Effector memory CD8-positive, alpha-beta T cell (primary cell): ENCODE results near the gene RBM17.
"Not testable (repeated sequence)": the region's sequence is repeated elsewhere in the genome, so short reads cannot be mapped to it uniquely, and the experiment has no call there.

Source experiments
- ATAC-seq: fragments of 150-1000 bp; cut with Tn5 transposase; replicated peaks from 2 replicates; pipeline ENCODE4 v1.10.0; 2021; ENCODE audit warnings: mild to moderate bottlenecking, moderate library complexity
- DNase-seq, 3 experiments: peaks; one replicate each; pipeline ENCODE4 v3.0.0; 2021
- H3K27ac Mint-ChIP-seq, 2 donors: one replicate each; pipeline ENCODE4 v1.8.0; 2022; ENCODE audit warnings: mild to moderate bottlenecking in 2 of 2, mixed read lengths in 2 of 2, moderate library complexity in 2 of 2
- H3K27me3 Mint-ChIP-seq, 2 donors: one replicate each; pipeline ENCODE4 v1.8.0; 2022; ENCODE audit warnings: mixed read lengths in 2 of 2
- H3K36me3 Mint-ChIP-seq: one replicate; pipeline ENCODE4 v1.8.0; 2022; ENCODE audit warnings: mild to moderate bottlenecking, moderate library complexity, mixed read lengths; ENCODE audit not compliant: insufficient read depth
- H3K4me1 Mint-ChIP-seq, 2 donors: one replicate each; pipeline ENCODE4 v1.8.0; 2022; ENCODE audit warnings: low read depth in 2 of 2, mixed read lengths in 2 of 2
- H3K4me3 Mint-ChIP-seq, 2 donors: one replicate each; pipeline ENCODE4 v1.8.0; 2022; ENCODE audit warnings: mild to moderate bottlenecking in 2 of 2, mixed read lengths in 2 of 2, moderate library complexity in 2 of 2
- H3K9me3 Mint-ChIP-seq, 2 donors: one replicate each; pipeline ENCODE4 v1.8.0; 2022; ENCODE audit warnings: mixed read lengths in 2 of 2
- total RNA-seq, 9 experiments: gene quantifications; one replicate each; lab custom pipeline; 2026; lab: John Stamatoyannopoulos, UW

RBM17 gene, protein sequence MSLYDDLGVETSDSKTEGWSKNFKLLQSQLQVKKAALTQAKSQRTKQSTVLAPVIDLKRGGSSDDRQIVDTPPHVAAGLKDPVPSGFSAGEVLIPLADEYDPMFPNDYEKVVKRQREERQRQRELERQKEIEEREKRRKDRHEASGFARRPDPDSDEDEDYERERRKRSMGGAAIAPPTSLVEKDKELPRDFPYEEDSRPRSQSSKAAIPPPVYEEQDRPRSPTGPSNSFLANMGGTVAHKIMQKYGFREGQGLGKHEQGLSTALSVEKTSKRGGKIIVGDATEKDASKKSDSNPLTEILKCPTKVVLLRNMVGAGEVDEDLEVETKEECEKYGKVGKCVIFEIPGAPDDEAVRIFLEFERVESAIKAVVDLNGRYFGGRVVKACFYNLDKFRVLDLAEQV
- 86.6 to 215 (median 157) reads per million in 9 experiments for total RNA-seq

DNA sequence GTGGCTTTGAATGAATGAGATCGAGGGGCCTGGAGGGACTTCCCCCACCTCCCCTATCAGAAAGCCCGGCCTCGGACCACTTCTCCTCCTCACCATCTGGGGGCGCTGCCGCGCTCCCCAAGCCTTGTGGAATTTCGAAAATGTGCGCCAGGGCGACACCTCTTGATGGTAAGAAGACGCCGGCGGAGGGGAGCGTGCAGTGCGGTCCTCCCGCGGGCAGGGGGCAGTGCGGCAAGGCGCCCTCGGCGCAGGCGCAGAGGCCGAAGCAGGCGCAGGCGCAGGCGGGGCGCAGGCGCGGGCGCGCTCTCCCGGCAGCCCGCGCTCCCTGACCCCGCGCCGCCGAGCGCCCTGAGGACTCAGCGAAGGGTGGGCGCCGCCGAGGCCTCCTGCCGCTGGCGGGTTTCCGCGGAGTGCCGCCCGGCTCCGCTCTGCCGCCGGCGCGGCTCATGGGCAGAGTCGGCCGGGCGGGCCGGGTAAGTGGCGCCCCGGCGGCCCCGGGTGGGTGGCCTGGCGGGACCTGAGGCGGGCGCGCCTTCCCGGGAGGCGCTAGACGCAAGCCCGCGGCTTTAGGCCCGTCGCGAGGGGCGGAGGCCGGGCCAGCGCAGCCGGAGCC lies at the start of gene RBM17:
Gene RBM17, plus strand, starts transcription at position 314 of the 613 bp plus-strand sequence. CDS start 8,032 bp downstream, outside the sequence.
- peaks cover 46 to 53% of the 10 kb centered on the region in 2 donors for H3K4me1 Mint-ChIP-seq

DNA sequence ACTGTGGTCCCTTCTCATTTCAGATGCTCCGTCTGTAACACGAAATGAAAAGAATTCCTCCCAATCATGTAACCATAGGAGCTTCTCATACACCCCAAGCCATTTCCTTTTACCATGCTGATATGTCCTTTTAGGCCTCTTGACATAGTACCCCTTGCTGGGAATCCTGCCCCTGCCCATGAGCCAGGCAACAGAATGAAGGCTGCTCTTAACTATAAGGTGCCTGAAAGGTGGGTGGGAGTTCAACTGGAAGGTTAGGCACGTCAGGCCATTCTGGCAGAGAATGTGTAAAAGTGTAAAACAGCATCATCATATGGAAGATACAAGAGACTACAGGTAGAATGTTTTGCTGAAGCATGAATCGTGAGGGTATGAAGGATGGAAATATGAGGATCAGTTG lies 49.1 kb upstream of the RBM17 start:
- no peaks in the 10 kb centered on the region for H3K27me3 Mint-ChIP-seq
- peaks cover 5% of the 10 kb centered on the region for H3K36me3 Mint-ChIP-seq
- no peak overlapping the region for H3K27ac Mint-ChIP-seq
- ATAC-seq (no peak), DNase-seq (no peak)
- no peak overlapping the region for H3K4me3 Mint-ChIP-seq
- H3K9me3 Mint-ChIP-seq = no peaks in the 10 kb centered on the region
- peaks cover 35% of the 10 kb centered on the region in 2 donors for H3K4me1 Mint-ChIP-seq

More for the DNA sequence above, at the start of gene RBM17:
- Mint-ChIP-seq H3K4me3 (peak within 1 kb of the TSS; percentile 87 to 94), H3K36me3 (peaks cover 16% of the 10 kb centered on the region), H3K27me3 (peaks cover 6 to 12% of the 10 kb centered on the region in 2 donors), H3K9me3 (no peaks in the 10 kb centered on the region), H3K27ac (peak within 1 kb of the TSS; percentile 89 to 93)
- DNase-seq (peak; percentile 97 to 99 (median 99)), ATAC-seq (peak; percentile 83)

DNA sequence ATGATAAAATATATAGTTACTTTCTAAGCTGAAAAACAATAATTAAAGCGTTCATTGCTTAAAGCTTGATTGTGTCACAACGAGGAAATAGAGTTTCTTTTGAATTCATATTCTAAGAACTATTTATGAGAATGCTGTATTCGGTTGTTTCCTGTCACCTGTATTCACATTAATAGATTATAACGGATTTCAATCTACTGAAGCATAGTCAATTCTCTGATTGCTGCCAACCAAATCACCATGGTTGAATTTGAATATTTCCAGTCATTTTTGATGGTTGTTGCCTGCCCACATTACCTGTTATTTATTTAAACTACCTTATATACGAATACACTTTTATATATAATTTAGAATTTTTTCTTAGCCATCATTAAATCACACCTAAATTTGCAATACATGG lies 48.6 kb upstream of the RBM17 start:
- DNase-seq (no peak), ATAC-seq (no peak)
- peaks cover 38 to 40% of the 10 kb centered on the region in 2 donors for H3K4me1 Mint-ChIP-seq
- H3K36me3 Mint-ChIP-seq = peaks cover 5% of the 10 kb centered on the region
- H3K27me3 Mint-ChIP-seq = no peaks in the 10 kb centered on the region
- H3K9me3 Mint-ChIP-seq = no peaks in the 10 kb centered on the region
- no peak overlapping the region for H3K4me3 Mint-ChIP-seq
- no peak overlapping the region for H3K27ac Mint-ChIP-seq

DNA sequence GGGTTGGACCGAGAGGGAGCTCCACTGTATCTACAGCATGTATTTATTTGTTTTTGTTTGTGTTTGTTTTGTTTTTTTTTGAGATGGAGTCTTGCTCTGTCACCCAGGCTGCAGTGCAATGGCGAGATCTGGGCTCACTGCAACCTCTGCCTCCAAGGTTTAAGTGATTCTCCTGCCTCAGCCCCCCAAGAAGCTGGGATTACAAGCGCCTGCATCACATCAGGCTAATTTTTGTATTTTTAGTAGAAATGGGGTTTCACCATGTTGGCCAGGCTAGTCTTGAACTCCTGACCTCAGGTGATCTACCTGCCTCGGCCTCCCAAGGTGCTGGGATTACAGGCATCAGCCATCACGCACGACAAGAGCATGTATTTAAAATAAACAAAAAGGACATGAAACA lies 45.5 kb upstream of the RBM17 start:
- not testable (repeated sequence) for H3K9me3 Mint-ChIP-seq, ATAC-seq, H3K27me3 Mint-ChIP-seq, DNase-seq, H3K4me3 Mint-ChIP-seq, H3K36me3 Mint-ChIP-seq, H3K27ac Mint-ChIP-seq
- peaks cover 22 to 36% of the 10 kb centered on the region in 2 donors for H3K4me1 Mint-ChIP-seq

DNA sequence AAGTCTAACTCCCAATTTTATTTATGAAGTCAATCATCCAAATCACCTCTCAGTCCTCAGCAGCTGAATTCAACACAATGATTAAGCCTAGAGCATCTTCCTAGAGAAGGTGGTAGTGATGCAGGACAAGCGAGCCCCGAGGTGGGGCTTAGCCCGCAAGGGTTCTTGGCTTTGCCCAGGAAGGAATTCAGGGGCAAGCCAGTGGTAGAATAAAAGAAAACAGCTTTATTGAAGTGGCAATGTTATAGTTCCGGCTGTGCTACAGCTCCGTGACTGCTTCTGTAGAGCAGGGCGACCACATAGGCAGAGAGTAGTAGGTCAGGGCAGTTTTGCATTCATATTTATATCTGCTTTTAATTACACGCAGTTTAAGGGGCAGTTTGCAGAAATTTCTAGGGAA lies 44.8 kb upstream of the RBM17 start:
- H3K36me3 Mint-ChIP-seq = no peaks in the 10 kb centered on the region
- no peaks in the 10 kb centered on the region for H3K9me3 Mint-ChIP-seq
- peaks cover 15 to 35% of the 10 kb centered on the region in 2 donors for H3K4me1 Mint-ChIP-seq
- ATAC-seq (peak; percentile 68), DNase-seq (no peak)
- H3K27ac Mint-ChIP-seq = no peak overlapping the region
- no peak overlapping the region for H3K4me3 Mint-ChIP-seq
- H3K27me3 Mint-ChIP-seq = no peaks in the 10 kb centered on the region

DNA sequence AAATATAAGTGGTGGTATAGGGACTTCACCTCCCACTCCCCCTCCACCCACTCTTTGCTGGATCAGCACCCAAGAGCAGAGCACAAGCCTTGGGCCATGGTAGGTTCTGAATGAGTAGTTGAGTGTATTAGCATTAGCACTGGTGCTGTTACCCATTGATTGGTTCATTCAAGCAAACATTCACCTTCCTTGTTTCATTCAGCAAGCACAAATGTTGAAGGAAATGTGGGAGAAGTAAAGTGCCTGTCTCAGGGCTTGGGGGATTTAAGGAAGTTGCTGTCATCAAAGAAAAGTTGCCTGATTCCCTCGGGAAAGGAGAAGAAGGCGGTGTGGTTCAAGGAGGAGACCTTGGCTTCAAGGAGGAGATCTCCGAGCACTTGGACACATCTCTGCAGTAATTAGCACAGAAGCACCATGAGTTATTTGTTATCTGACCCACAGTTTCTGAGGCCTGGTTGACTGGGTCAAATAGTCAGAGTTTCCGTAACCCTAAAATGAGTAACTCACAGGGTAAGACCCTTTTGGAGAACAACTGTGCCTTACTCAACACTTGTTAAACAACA lies 44.0 kb upstream of the RBM17 start:
- H3K4me3 Mint-ChIP-seq = peak overlapping the region; percentile 10 to 45
- H3K36me3 Mint-ChIP-seq = peaks cover 5% of the 10 kb centered on the region
- no peak overlapping the region for H3K27ac Mint-ChIP-seq
- H3K9me3 Mint-ChIP-seq = no peaks in the 10 kb centered on the region
- peaks cover 19 to 34% of the 10 kb centered on the region in 2 donors for H3K4me1 Mint-ChIP-seq
- no peak for ATAC-seq
- H3K27me3 Mint-ChIP-seq = no peaks in the 10 kb centered on the region
- DNase-seq = no peak

DNA sequence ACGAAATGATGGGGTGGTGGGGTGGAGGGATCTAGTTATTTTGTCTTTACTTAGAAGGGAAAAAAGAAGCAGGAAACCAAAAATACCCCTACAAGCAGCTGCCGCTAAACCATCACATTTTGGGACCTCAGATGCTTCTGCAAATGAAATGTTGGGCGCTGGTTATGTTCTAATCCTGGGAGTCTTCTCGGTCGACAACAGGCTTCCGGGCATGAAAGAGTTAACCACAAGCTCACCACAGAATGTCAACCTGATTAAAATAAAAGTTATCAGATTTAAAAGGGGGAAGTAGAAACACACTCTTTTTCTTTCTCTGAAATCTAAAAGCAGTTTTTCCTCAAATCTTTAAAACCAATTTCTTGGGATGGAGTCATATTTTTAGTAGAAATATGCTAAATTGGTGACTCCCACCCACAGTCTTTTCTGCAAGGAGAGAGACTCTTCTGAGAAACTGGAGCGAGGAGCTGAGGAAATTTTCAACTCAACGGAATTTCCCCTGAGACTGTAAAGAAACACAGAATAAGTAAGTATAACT lies 43.5 kb upstream of the RBM17 start:
- peaks cover 24 to 39% of the 10 kb centered on the region in 2 donors for H3K4me1 Mint-ChIP-seq
- H3K27me3 Mint-ChIP-seq = no peaks in the 10 kb centered on the region
- no peak for ATAC-seq
- no peaks in the 10 kb centered on the region for H3K9me3 Mint-ChIP-seq
- peaks cover 8% of the 10 kb centered on the region for H3K36me3 Mint-ChIP-seq
- H3K4me3 Mint-ChIP-seq = peak overlapping the region; percentile 10 to 45
- DNase-seq = no peak
- peak overlapping the region in 1 of 2 donors; percentile 31 for H3K27ac Mint-ChIP-seq

DNA sequence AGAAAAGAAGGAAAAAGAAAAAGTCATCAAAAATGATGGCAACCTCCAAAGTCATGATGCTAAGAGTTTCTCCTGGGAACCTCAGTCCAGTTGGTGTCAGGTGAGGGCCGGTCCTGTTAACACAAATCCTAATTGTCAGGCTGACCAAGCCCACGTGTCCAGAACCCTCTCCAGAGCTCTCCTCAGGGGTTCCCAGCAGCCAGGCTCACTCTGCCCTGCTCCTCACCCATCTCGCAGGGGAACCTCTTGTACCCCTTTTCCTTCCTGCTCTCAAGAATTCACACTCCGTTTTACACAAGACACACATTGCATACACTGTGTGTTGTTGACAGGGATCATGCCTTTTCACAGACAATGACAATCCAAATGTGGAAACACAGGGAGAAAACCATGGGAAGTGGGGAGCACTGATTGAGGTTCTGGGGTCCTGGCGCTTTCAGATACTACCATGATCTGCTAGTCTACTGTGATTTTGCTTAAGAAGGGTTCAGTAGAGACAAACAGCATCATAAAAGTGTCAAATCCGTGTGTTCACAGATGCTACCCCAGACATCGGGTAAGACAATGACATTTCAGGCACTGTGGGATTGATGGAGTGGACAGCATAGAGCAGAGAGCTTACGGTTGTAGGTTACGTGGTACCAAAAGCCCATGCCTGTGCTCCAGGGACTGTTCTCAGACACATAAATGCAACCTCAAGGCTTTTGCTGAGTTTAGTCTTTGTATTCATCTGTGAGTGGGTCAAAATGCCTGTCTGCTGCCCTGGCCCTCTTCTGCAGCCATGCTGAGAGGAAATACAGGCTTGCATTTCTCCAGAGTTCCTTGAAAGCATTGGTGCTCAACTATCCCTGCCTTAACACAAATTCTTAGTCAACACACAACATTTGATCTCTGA lies 42.7 kb upstream of the RBM17 start:
- ATAC-seq (no peak), DNase-seq (no peak)
- H3K27me3 Mint-ChIP-seq = no peaks in the 10 kb centered on the region
- H3K4me3 Mint-ChIP-seq = peak overlapping the region in 1 of 2 donors; percentile 45
- peaks cover 12% of the 10 kb centered on the region for H3K36me3 Mint-ChIP-seq
- H3K4me1 Mint-ChIP-seq = peaks cover 32 to 47% of the 10 kb centered on the region in 2 donors
- peak overlapping the region in 1 of 2 donors; percentile 31 for H3K27ac Mint-ChIP-seq
- H3K9me3 Mint-ChIP-seq = no peaks in the 10 kb centered on the region

DNA sequence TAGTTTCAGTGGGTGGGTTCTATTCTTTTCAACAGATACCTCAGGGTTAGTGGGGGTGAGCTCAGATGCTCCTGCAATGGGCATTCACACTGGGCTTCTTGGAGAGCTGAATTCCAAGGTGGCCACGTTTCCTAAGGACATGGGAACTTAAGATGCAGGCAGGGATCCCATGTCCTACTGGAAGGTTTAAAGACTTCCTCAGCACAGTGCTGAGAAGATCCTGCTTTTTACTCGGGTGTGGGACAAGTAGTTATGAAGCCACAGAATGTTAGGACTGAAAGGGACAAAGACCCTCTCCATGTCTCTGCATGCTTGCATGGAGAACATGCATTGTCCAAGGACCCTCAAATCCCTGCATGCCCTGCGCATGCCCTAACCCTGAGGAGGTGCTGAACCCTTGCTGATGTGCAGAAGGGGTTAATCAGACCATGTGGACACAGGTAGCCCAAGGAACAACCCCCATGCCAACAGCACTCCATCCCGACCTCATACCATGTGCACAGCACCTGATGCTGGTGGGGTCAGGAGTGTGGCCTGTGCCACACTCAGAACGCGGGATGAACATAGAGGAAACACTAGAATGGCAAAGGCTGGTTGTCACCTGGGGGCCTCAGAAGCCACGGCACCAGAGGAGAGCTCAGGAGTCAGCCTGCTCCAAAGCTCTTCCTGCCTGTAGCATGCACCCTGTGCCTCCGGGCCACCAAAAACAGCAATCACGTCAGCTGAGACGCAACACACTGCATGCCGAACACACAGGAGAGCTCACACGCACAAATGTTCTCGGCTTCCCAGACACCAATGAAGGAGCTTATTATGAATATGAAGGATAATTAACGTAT lies 41.8 kb upstream of the RBM17 start:
- no peak for DNase-seq
- H3K4me3 Mint-ChIP-seq = no peak overlapping the region
- H3K9me3 Mint-ChIP-seq = no peaks in the 10 kb centered on the region
- no peaks in the 10 kb centered on the region for H3K27me3 Mint-ChIP-seq
- H3K27ac Mint-ChIP-seq = no peak overlapping the region
- H3K4me1 Mint-ChIP-seq = peaks cover 35 to 49% of the 10 kb centered on the region in 2 donors
- no peak for ATAC-seq
- H3K36me3 Mint-ChIP-seq = peaks cover 16% of the 10 kb centered on the region

DNA sequence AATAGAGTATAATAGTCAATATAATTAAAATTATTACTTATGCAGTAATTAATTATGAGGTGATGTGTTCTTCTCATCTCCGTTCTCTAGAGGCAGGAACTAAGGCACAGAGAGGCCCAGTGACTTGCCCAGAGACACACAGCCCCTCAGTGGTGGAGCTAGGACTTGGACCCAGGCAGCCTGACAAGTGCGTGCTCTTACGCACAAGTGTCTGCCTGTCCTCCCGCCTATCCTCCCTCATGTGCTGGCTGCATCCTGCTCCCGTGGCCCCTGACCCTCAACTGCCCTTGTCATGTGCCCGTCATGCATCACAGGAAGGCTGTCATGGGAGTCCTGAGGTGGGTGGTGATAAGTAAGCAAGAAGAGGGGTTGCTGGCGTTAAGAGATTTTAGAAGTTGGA lies 41.0 kb upstream of the RBM17 start:
- Mint-ChIP-seq H3K4me1 (peaks cover 43 to 58% of the 10 kb centered on the region in 2 donors), H3K9me3 (no peaks in the 10 kb centered on the region), H3K4me3 (no peak overlapping the region), H3K27me3 (no peaks in the 10 kb centered on the region), H3K27ac (no peak overlapping the region), H3K36me3 (peaks cover 24% of the 10 kb centered on the region)
- no peak for ATAC-seq
- no peak for DNase-seq

DNA sequence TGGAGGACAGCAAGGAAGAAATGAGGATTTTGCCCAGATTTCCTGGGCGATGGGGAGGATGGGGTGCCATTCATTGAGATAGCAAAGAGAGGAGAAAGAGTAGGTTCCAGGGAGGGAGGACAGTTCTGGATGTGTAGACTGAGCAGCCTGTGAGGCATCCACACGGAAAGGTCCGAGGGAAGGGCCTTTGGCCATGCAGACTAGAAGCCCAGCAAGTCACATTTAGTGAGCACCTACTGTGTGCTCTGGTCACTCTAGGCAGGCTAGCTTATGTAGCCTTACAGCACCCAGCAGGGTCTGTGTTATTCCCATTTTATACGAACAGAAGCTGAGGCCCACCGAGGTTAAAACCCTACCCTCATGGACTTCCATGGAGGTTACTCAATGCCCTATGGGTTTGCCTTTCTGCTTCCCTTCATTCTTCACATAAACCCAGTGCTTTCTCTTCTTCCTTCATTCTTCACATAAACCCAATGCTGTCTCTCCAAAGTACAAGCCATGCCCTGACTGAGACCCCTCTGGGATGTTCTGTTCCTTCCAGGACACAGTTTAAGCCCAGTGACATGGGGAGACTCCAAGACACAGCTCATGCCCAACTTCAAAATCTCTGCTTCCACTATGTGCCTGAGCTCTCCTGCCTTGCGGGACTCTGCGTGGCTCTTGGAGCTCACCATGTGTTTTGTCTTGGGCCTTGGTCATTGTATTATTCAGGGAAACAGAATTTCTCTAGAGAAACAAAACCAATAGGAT lies 40.4 kb upstream of the RBM17 start:
- no peak for ATAC-seq
- Mint-ChIP-seq H3K9me3 (no peaks in the 10 kb centered on the region), H3K4me3 (no peak overlapping the region), H3K36me3 (peaks cover 27% of the 10 kb centered on the region), H3K27me3 (no peaks in the 10 kb centered on the region), H3K27ac (peak overlapping the region in 1 of 2 donors; percentile 99), H3K4me1 (peaks cover 49 to 62% of the 10 kb centered on the region in 2 donors)
- DNase-seq = no peak

DNA sequence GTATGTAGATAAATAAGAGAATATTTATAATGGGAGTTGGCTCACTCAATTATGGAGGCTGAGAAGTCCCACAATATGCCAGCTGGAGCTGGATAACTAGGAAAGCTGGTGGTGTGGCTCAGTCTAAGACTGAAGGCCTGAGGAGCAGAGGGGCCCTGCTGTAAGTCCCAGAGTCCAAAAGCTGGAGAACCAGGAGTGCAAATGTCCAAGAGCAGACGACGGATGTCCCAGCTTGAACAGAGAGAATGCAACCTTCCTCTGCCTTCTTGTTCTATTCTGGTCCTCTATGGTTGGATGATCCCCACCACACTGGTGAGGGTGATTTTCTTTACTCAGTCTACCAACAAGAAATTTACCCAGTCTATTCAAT lies 39.8 kb upstream of the RBM17 start:
- Mint-ChIP-seq H3K27me3 (no peaks in the 10 kb centered on the region), H3K36me3 (peaks cover 27% of the 10 kb centered on the region)
- DNase-seq = no peak

More for the DNA sequence above, 39.8 kb upstream of the RBM17 start:
- Mint-ChIP-seq H3K27ac (peak overlapping the region in 1 of 2 donors; percentile 99), H3K9me3 (no peaks in the 10 kb centered on the region), H3K4me1 (peaks cover 54 to 65% of the 10 kb centered on the region in 2 donors), H3K4me3 (no peak overlapping the region)
- ATAC-seq = no peak
